Endothelial cell of umbilical vein (primary cell): Measurements from ENCODE around the gene SMYD4. TPM values are rescaled to one million over a fixed set of nuclear protein-coding genes. Genes with fewer than 3 reads are reported as not detected.

Experiments used
- BruUV-seq: library from RNA; stranded (reverse); fragments of 400-500 nt; replicated peaks from 2 replicates; lab custom pipeline; 2021; lab: Mats Ljungman, UMichigan
- CTCF ChIA-PET: fragments of 300-600, 350-600 bp; sonication (Branson Sonifier 250); formaldehyde crosslinking; loops from one replicate; lab custom pipeline; 2021; ENCODE audit warnings: antibody characterized with exemption, inconsistent platforms; lab: Charles Lee
- POLR2A ChIA-PET: fragments of 300-600, 350-600 bp; sonication (Branson Sonifier 250); formaldehyde crosslinking; loops from one replicate; lab custom pipeline; 2021; ENCODE audit warnings: antibody characterized with exemption, inconsistent platforms; lab: Charles Lee
- DNase-seq: peaks from one replicate; pipeline ENCODE4 v3.0.0-alpha.2; 2011; ENCODE audit warnings: low read depth, low spot score
- FAIRE-seq: peaks from 2 replicates; lab custom pipeline; 2011; peaks lifted over from hg19 to GRCh38; lab: Jason Lieb, UNC
- H2AFZ ChIP-seq: 2 replicates; pipeline ENCODE4 v1.6.0; 2012; ENCODE audit warnings: low read depth, low read length, control low read depth, inconsistent platforms
- H3K27ac ChIP-seq: 2 replicates; pipeline ENCODE4 v1.5.1; 2011; ENCODE audit warnings: low read depth, mild to moderate bottlenecking, control low read depth, low read length, moderate library complexity; ENCODE audit not compliant: insufficient read depth
- H3K27me3 ChIP-seq, 2 experiments: 2 replicates each; pipeline versions ENCODE4 v1.6.0 to v1.6.1; 2011; ENCODE audit warnings: low read length in 2 of 2, mixed read lengths in 1 of 2; ENCODE audit not compliant: control insufficient read depth in 2 of 2, insufficient read depth in 2 of 2
- H3K36me3 ChIP-seq, 2 experiments: 2 replicates in 1 of 2; 3 replicates in 1 of 2; pipeline ENCODE4 v1.5.1; 2011; ENCODE audit warnings: low read length in 2 of 2, mild to moderate bottlenecking in 1 of 2, moderate library complexity in 1 of 2; ENCODE audit not compliant: control insufficient read depth in 2 of 2, insufficient read depth in 2 of 2; ENCODE audit errors: extremely low read depth in 1 of 2
- H3K4me1 ChIP-seq: 3 replicates; pipeline ENCODE4 v1.5.1; 2011; ENCODE audit warnings: mild to moderate bottlenecking, low read length; ENCODE audit not compliant: control insufficient read depth, insufficient read depth; ENCODE audit errors: extremely low read depth
- H3K4me2 ChIP-seq: 2 replicates; pipeline ENCODE4 v1.6.1; 2011; ENCODE audit warnings: low read length, control low read depth, mixed read lengths; ENCODE audit not compliant: insufficient read depth
- H3K4me3 ChIP-seq, 3 experiments: fragments of 200-600 bp in 1 of 3; sonication (generic), shearing (Covaris generic) in 1 of 3; replicated peaks in 1 of 3; 2 replicates each; pipeline ENCODE4 v1.5.1; 2011 to 2016; ENCODE audit warnings: control low read depth in 3 of 3, low read length in 3 of 3, mild to moderate bottlenecking in 2 of 3, inconsistent platforms in 1 of 3, low read depth in 1 of 3, moderate library complexity in 1 of 3; ENCODE audit not compliant: insufficient read depth in 1 of 3
- H3K79me2 ChIP-seq: 2 replicates; pipeline ENCODE4 v1.6.0; 2012; ENCODE audit warnings: low read length, inconsistent platforms; ENCODE audit not compliant: control insufficient read depth, insufficient read depth
- H3K9ac ChIP-seq: replicated peaks from 2 replicates; pipeline ENCODE3; 2011; ENCODE audit warnings: low read length, control low read depth; ENCODE audit not compliant: insufficient read depth; ENCODE audit errors: extremely low read depth
- H3K9me1 ChIP-seq: replicated peaks from 3 replicates; pipeline ENCODE4 v1.6.0; 2011; ENCODE audit warnings: mild to moderate bottlenecking, low read length; ENCODE audit not compliant: control insufficient read depth, insufficient read depth; ENCODE audit errors: extremely low read depth
- H3K9me3 ChIP-seq: replicated peaks from 2 replicates; pipeline ENCODE4 v1.5.1; 2012; ENCODE audit warnings: low read length, inconsistent platforms; ENCODE audit not compliant: control insufficient read depth, insufficient read depth
- H4K20me1 ChIP-seq: replicated peaks from 2 replicates; pipeline ENCODE3; 2011; ENCODE audit warnings: mild to moderate bottlenecking, low read length; ENCODE audit not compliant: control insufficient read depth, insufficient read depth; ENCODE audit errors: extremely low read depth
- CTCF ChIP-seq, 2 donors: IDR thresholded peaks; 1 replicate in 1 of 2; 2 replicates in 1 of 2; pipeline ENCODE4 v1.5.1; 2011; ENCODE audit warnings: low read length in 2 of 2, mild to moderate bottlenecking in 2 of 2, moderate library complexity in 2 of 2, control low read depth in 1 of 2, inconsistent platforms in 1 of 2, low read depth in 1 of 2; ENCODE audit not compliant: insufficient read depth in 1 of 2; ENCODE audit errors: extremely low read depth in 1 of 2
- EZH2 ChIP-seq: IDR thresholded peaks from 2 replicates; pipeline ENCODE4 v1.6.1; 2012; ENCODE audit warnings: borderline replicate concordance, low read depth, mild to moderate bottlenecking, moderate library complexity, low read length, inconsistent platforms; ENCODE audit not compliant: severe bottlenecking
- FOS ChIP-seq: IDR thresholded peaks from 2 replicates; pipeline ENCODE4 v1.6.1; 2011; ENCODE audit warnings: mild to moderate bottlenecking, low read length, moderate library complexity, borderline replicate concordance; ENCODE audit not compliant: insufficient read depth
- GATA2 ChIP-seq: IDR thresholded peaks from 2 replicates; pipeline ENCODE4 v1.7.0; 2011; ENCODE audit warnings: low read depth, mild to moderate bottlenecking, moderate library complexity, mixed read lengths, low read length; ENCODE audit not compliant: insufficient read length, insufficient read depth
- JUN ChIP-seq: IDR thresholded peaks from 2 replicates; pipeline ENCODE4 v1.6.1; 2011; ENCODE audit warnings: borderline replicate concordance, low read depth; ENCODE audit not compliant: insufficient read length, insufficient read depth
- MYC ChIP-seq: IDR thresholded peaks from one replicate; pipeline ENCODE4 v1.6.1; 2011; ENCODE audit warnings: mild to moderate bottlenecking, low read depth, low read length
- POLR2A ChIP-seq: IDR thresholded peaks from 2 replicates; pipeline ENCODE4 v1.6.1; 2012; ENCODE audit warnings: low read depth, mild to moderate bottlenecking, control low read depth, low read length
- POLR2AphosphoS5 ChIP-seq: IDR thresholded peaks from 2 replicates; pipeline ENCODE4 v1.6.1; 2012; ENCODE audit warnings: low read depth, mild to moderate bottlenecking, control low read depth, low read length, moderate library complexity; ENCODE audit not compliant: insufficient read depth
- dilution Hi-C: fragments of 300-500 bp; cut with MboI; formaldehyde crosslinking; loops from one replicate; pipeline ENCODE4 v1.15.0; 2019; ENCODE audit warnings: low sequenced_read_pairs; ENCODE audit not compliant: extremely low pct_ligation_motif_present
- intact Hi-C: fragments of 100-400 bp; cut with micrococcal nuclease; formaldehyde crosslinking; loops from one replicate; pipeline ENCODE4 v1.10.0; 2022
- polyA plus RNA-seq, 4 experiments: library from polyadenylated mRNA; depleted of rRNA in 3 of 4; stranded (reverse) in 3 of 4; unstranded in 1 of 4; fragments of >200 nt; gene quantifications; 2 replicates each; pipeline versions ENCODE4 v1.2.1 to v1.2.3, GENCODE V29; 2011 to 2012; ENCODE audit warnings: missing spikeins in 1 of 4
- total RNA-seq: library from RNA; stranded (reverse); gene quantifications from 2 replicates; pipeline ENCODE4 v1.2.3, GENCODE V29; 2021

The SMYD4 gene
- total and polyA plus RNA-seq, 2 donors (not counting 3 experiments of a cell fraction or from before 2014, with no cell fraction given) = 6.0 to 14.6 TPM

DNA sequence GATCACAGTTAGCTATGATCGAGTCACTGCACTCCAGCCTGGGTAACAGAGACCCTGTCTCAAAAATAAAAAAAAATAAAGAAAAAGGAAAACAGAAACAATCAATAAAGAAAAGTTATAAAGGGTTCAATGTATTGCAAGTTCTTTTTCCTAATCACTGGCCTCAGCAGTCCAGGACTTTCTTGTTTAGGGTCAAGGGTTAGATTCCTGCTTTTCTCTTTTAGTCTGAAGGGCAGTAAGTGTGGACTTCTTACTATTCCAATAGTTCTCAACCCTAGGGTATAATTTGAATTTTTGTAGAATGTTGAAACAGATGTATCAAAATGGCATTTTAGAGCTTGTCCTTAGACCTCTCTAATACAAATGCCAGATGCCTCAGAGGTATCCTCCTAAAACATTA is 27.3 kb downstream of the SMYD4 start:
- Histone ChIP-seq H2AFZ (no peak overlapping the region), H3K27me3 (no peaks in the 10 kb centered on the region), H3K27ac (no peak overlapping the region), H4K20me1 (no peaks in the 10 kb centered on the region), H3K9me1 (no peaks in the 10 kb centered on the region), H3K4me3 (no peak overlapping the region), H3K9ac (no peak overlapping the region), H3K79me2 (peaks cover under 1% of the 10 kb centered on the region), H3K9me3 (no peaks in the 10 kb centered on the region), H3K4me1 (no peaks in the 10 kb centered on the region), H3K4me2 (no peak overlapping the region), H3K36me3 (peaks cover 5 to 9% of the 10 kb centered on the region in 2 experiments)
- ChIA-PET POLR2A (no interaction called here), CTCF (no interaction called here)
- intact Hi-C loops (no loop called here), dilution Hi-C loops (no loop called here)
- BruUV-seq = no TSS peak
- no peak for DNase-seq
- TF ChIP-seq CTCF (IDR thresholded peaks at IDR 0.05; ENCODE audit: extremely low read depth in 1 of 2, insufficient read depth in 1 of 2, low read depth in 1 of 2, low read length in 2 of 2) (no peak), POLR2A (no peak), POLR2AphosphoS5 (no peak), GATA2 (no peak), FOS (no peak), JUN (no peak), EZH2 (no peak), MYC (no peak)
- FAIRE-seq = no peak
